ENCODE data around the gene CFAP70. TPM values are rescaled to one million over a fixed set of nuclear protein-coding genes. Genes with fewer than 3 reads are reported as not detected.
"Not testable (repeated sequence)": the region's sequence is repeated elsewhere in the genome, so short reads cannot be mapped to it uniquely, and the experiment has no call there.

Gene CFAP70
- total RNA-seq, 1 experiment from 2014 or later = 0.24 TPM

DNA sequence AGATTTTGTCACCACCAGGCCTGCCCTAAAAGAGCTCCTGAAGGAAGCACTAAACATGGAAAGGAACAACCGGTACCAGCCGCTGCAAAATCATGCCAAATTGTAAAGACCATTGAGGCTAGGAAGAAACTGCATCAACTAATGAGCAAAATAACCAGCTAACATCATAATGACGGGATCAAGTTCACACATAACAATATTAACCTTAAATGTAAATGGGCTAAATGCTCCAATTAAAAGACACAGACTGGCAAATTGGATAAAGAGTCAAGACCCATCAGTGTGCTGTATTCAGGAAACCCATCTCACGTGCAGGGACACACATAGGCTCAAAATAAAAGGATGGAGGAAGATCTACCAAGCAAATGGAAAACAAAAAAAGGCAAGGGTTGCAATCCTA is 33.4 kb downstream of the CFAP70 start:
- H3K27me3 Mint-ChIP-seq (ENCODE audit: low read depth); H3K27ac Mint-ChIP-seq; H3K14ac ChIP-seq (ENCODE audit: insufficient read depth, low read length); H2BK5ac ChIP-seq (ENCODE audit: insufficient read length, low read length); H2BK20ac ChIP-seq (ENCODE audit: low read depth, low read length, poor library complexity, severe bottlenecking); H2BK15ac ChIP-seq (ENCODE audit: low read depth, low read length); H3K4me1 ChIP-seq (ENCODE audit: insufficient read depth, low read length); H4K5ac ChIP-seq (ENCODE audit: insufficient read length, low read depth, low read length); DNase-seq; H3K79me1 ChIP-seq (ENCODE audit: insufficient read depth, low read depth, low read length, poor library complexity, severe bottlenecking); H4K8ac ChIP-seq (replicated peaks; ENCODE audit: insufficient read length, low read depth, low read length); H3K23me2 ChIP-seq (ENCODE audit: insufficient read length, low read depth, low read length, poor library complexity, severe bottlenecking); H2BK12ac ChIP-seq (ENCODE audit: insufficient read length, low read depth, low read length); H3K79me2 ChIP-seq (ENCODE audit: insufficient read depth, low read length); H2AK5ac ChIP-seq (ENCODE audit: insufficient read length, low read length); H3T11ph ChIP-seq (ENCODE audit: low read length); H3K56ac ChIP-seq (ENCODE audit: insufficient read length, low read depth, low read length); H4K20me1 ChIP-seq (ENCODE audit: control insufficient read depth, insufficient read depth, insufficient read length); H3K27me3 ChIP-seq (ENCODE audit: insufficient read depth, low read length); H3K23ac ChIP-seq (ENCODE audit: insufficient read length, low read depth, low read length); H3K4ac ChIP-seq (ENCODE audit: low read depth, low read length); H3K4me3 Mint-ChIP-seq; H3K4me1 Mint-ChIP-seq; H3K9me3 ChIP-seq (ENCODE audit: control insufficient read depth, low read depth, low read length); H2BK120ac ChIP-seq (ENCODE audit: low read depth, low read length, poor library complexity, severe bottlenecking); H3K27ac ChIP-seq (ENCODE audit: insufficient read length, low read depth, low read length); H3K18ac ChIP-seq (ENCODE audit: insufficient read length, low read depth, low read length); H3K4me2 ChIP-seq (ENCODE audit: insufficient read depth, insufficient read length, low read length); H3K9ac ChIP-seq (ENCODE audit: extremely low read depth, insufficient read length, low read length); H2AFZ ChIP-seq (ENCODE audit: low read length); H4K91ac ChIP-seq (ENCODE audit: insufficient read length, low read depth, low read length): not testable (repeated sequence)
- H3K9me3 Mint-ChIP-seq = peaks cover 25 to 29% of the 10 kb centered on the region in 2 experiments
- H3K36me3 Mint-ChIP-seq (ENCODE audit: insufficient read depth in 1 of 3, low read depth in 3 of 3) = peaks cover 3 to 12% (median 12%) of the 10 kb centered on the region in 3 experiments
- no CpG with 5 or more reads among the region's 4 CpGs for WGBS (ENCODE audit: extremely low coverage, insufficient read length, low lambda C conversion rate)

DNA sequence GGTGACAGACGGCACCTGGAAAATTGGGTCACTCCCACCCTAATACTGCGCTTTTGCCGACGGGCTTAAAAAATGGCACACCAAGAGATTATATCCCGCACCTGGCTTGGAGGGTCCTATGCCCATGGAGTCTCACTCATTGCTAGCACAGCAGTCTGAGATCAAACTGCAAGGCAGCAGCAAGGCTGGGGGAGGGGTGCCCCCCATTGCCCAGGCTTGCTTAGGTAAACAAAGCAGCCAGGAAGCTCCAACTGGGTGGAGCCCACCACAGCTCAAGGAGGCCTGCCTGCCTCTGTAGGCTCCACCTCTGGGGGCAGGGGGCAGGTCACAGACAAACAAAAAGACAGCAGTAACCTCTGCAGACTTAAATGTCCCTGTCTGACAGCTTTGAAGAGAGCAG is 35.1 kb downstream of the CFAP70 start:
- not testable (repeated sequence) for H3K4me3 Mint-ChIP-seq; H2BK120ac ChIP-seq (ENCODE audit: low read depth, low read length, poor library complexity, severe bottlenecking); H2BK20ac ChIP-seq (ENCODE audit: low read depth, low read length, poor library complexity, severe bottlenecking); H3K4me2 ChIP-seq (ENCODE audit: insufficient read depth, insufficient read length, low read length); H3K4me1 Mint-ChIP-seq; H3K14ac ChIP-seq (ENCODE audit: insufficient read depth, low read length); H3K27me3 Mint-ChIP-seq (ENCODE audit: low read depth); H2BK5ac ChIP-seq (ENCODE audit: insufficient read length, low read length); H3K79me2 ChIP-seq (ENCODE audit: insufficient read depth, low read length); H2AFZ ChIP-seq (ENCODE audit: low read length); H3K23ac ChIP-seq (ENCODE audit: insufficient read length, low read depth, low read length); H4K8ac ChIP-seq (replicated peaks; ENCODE audit: insufficient read length, low read depth, low read length); H3T11ph ChIP-seq (ENCODE audit: low read length); H3K27me3 ChIP-seq (ENCODE audit: insufficient read depth, low read length); H2BK15ac ChIP-seq (ENCODE audit: low read depth, low read length); H4K20me1 ChIP-seq (ENCODE audit: control insufficient read depth, insufficient read depth, insufficient read length); H3K18ac ChIP-seq (ENCODE audit: insufficient read length, low read depth, low read length); H2AK5ac ChIP-seq (ENCODE audit: insufficient read length, low read length); H4K91ac ChIP-seq (ENCODE audit: insufficient read length, low read depth, low read length); H3K4me1 ChIP-seq (ENCODE audit: insufficient read depth, low read length); H2BK12ac ChIP-seq (ENCODE audit: insufficient read length, low read depth, low read length); H3K23me2 ChIP-seq (ENCODE audit: insufficient read length, low read depth, low read length, poor library complexity, severe bottlenecking); H3K9ac ChIP-seq (ENCODE audit: extremely low read depth, insufficient read length, low read length); DNase-seq; H3K4ac ChIP-seq (ENCODE audit: low read depth, low read length); H3K27ac ChIP-seq (ENCODE audit: insufficient read length, low read depth, low read length); H3K27ac Mint-ChIP-seq; H3K56ac ChIP-seq (ENCODE audit: insufficient read length, low read depth, low read length); H3K79me1 ChIP-seq (ENCODE audit: insufficient read depth, low read depth, low read length, poor library complexity, severe bottlenecking); H4K5ac ChIP-seq (ENCODE audit: insufficient read length, low read depth, low read length); H3K9me3 ChIP-seq (ENCODE audit: control insufficient read depth, low read depth, low read length)
- peaks cover 3 to 12% (median 12%) of the 10 kb centered on the region in 3 experiments for H3K36me3 Mint-ChIP-seq (ENCODE audit: insufficient read depth in 1 of 3, low read depth in 3 of 3)
- WGBS (ENCODE audit: extremely low coverage, insufficient read length, low lambda C conversion rate) = no CpG with 5 or more reads among the region's 5 CpGs
- peaks cover 26 to 30% of the 10 kb centered on the region in 2 experiments for H3K9me3 Mint-ChIP-seq

Data from H9 (cell line).